HCT116 (cell line): ENCODE results near the gene MYOM1.

Source experiments
- EZH2 ChIP-seq: fragments of 200-600 bp; sonication (generic); IDR thresholded peaks from 2 replicates; pipeline ENCODE4 v1.6.1; 2017; ENCODE audit warnings: antibody characterized with exemption, mixed run types
- EZH2phosphoT487 ChIP-seq: fragments of 200-600 bp; IDR thresholded peaks from 2 replicates; pipeline ENCODE4 v1.6.1; 2018; ENCODE audit warnings: antibody characterized with exemption, borderline replicate concordance
- FOSL1 ChIP-seq: IDR thresholded peaks from 2 replicates; pipeline ENCODE4 v1.6.1; 2012; ENCODE audit warnings: low read depth
- JUND ChIP-seq: IDR thresholded peaks from 2 replicates; pipeline ENCODE4 v1.6.1; 2012
- POLR2A ChIP-seq: IDR thresholded peaks from 2 replicates; pipeline ENCODE4 v1.7.0; 2011; ENCODE audit warnings: borderline replicate concordance; ENCODE audit not compliant: insufficient read depth, insufficient read length; ENCODE audit errors: extremely low read depth
- POLR2AphosphoS5 ChIP-seq: IDR thresholded peaks from 2 replicates; pipeline ENCODE4 v1.6.1; 2011; ENCODE audit warnings: mild to moderate bottlenecking, low read depth, low read length, moderate library complexity
- RAD21 ChIP-seq: IDR thresholded peaks from 2 replicates; pipeline ENCODE4 v1.6.1; 2012; ENCODE audit warnings: low read depth, mild to moderate bottlenecking
- YY1 ChIP-seq: IDR thresholded peaks from 2 replicates; pipeline ENCODE4 v1.6.1; 2011; ENCODE audit warnings: low read length, low read depth, moderate library complexity, mild to moderate bottlenecking; ENCODE audit not compliant: insufficient replicate concordance; ENCODE audit errors: extremely low read depth
- ZNF274 ChIP-seq: fragments of 200-500 bp; sonication (Bioruptor generic); IDR thresholded peaks from 2 replicates; pipeline ENCODE4 v1.6.1; 2014; ENCODE audit warnings: mild to moderate bottlenecking, low read depth, low read length, inconsistent platforms
- TF ChIP-seq, protein P1 (sequence below), 3 experiments: fragments of 200-600 bp in 1 of 3; sonication (generic) in 1 of 3; IDR thresholded peaks in 2 of 3; conservative IDR thresholded peaks in 1 of 3; 2 replicates each; pipeline ENCODE4 v1.5.1; 2012 to 2017; ENCODE audit warnings: low read depth in 2 of 3, low read length in 2 of 3, antibody characterized with exemption in 1 of 3, borderline replicate concordance in 1 of 3, control low read depth in 1 of 3, mild to moderate bottlenecking in 1 of 3, mixed read lengths in 1 of 3, mixed run types in 1 of 3, moderate library complexity in 1 of 3; ENCODE audit not compliant: insufficient read depth in 1 of 3
- TF ChIP-seq, protein P2 (sequence below): IDR thresholded peaks from 2 replicates; pipeline ENCODE4 v1.6.1; 2012
- TF ChIP-seq, protein P3 (sequence below): IDR thresholded peaks from 2 replicates; pipeline ENCODE4 v1.6.1; 2012; ENCODE audit warnings: low read depth

DNA sequence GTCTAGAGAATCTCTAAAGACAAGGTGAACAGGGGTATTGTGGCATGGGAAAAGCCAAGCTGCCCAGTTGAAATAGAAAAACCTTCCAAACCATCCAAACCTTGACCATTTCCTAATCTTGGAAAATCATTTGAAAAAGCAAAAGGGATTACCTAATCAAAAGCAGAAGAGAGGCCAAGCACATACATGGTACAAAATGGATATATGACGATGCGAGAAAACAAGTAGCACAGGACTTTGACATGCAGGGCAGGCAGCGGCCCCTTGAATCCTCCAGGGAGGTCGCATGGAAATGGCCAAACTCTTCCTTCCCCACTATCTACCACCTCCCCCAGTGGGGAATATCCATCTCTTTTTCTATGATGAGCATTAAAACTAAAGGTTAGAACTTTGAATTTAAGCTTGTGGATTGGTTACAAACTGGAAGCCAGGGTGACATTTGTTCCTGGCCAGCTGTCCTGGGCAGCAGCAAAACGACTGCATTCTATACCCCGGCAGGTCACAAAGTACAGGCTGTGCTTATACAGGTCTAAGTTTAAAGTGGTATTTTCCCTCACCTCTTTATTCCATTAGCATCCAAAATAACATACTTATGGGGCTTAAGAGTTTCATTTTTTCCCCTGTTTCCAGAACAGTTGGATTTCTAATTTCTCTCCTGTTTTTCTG is 24.7 kb downstream of the MYOM1 start:
- TF ChIP-seq, protein P1, sequence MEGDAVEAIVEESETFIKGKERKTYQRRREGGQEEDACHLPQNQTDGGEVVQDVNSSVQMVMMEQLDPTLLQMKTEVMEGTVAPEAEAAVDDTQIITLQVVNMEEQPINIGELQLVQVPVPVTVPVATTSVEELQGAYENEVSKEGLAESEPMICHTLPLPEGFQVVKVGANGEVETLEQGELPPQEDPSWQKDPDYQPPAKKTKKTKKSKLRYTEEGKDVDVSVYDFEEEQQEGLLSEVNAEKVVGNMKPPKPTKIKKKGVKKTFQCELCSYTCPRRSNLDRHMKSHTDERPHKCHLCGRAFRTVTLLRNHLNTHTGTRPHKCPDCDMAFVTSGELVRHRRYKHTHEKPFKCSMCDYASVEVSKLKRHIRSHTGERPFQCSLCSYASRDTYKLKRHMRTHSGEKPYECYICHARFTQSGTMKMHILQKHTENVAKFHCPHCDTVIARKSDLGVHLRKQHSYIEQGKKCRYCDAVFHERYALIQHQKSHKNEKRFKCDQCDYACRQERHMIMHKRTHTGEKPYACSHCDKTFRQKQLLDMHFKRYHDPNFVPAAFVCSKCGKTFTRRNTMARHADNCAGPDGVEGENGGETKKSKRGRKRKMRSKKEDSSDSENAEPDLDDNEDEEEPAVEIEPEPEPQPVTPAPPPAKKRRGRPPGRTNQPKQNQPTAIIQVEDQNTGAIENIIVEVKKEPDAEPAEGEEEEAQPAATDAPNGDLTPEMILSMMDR (IDR thresholded peaks at IDR 0.05 in 2 of 3, conservative IDR thresholded peaks at IDR 0.05 in 1 of 3; ENCODE audit: borderline replicate concordance in 1 of 3, insufficient read depth in 1 of 3, low read depth in 2 of 3, low read length in 2 of 3), result no peak
- TF ChIP-seq JUND, result no peak
- TF ChIP-seq, protein P2, sequence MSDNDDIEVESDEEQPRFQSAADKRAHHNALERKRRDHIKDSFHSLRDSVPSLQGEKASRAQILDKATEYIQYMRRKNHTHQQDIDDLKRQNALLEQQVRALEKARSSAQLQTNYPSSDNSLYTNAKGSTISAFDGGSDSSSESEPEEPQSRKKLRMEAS, result no peak
- no peak for TF ChIP-seq YY1
- no peak for TF ChIP-seq POLR2AphosphoS5
- TF ChIP-seq FOSL1, result no peak
- TF ChIP-seq RAD21, result no peak
- no peak for TF ChIP-seq POLR2A
- TF ChIP-seq, protein P3, sequence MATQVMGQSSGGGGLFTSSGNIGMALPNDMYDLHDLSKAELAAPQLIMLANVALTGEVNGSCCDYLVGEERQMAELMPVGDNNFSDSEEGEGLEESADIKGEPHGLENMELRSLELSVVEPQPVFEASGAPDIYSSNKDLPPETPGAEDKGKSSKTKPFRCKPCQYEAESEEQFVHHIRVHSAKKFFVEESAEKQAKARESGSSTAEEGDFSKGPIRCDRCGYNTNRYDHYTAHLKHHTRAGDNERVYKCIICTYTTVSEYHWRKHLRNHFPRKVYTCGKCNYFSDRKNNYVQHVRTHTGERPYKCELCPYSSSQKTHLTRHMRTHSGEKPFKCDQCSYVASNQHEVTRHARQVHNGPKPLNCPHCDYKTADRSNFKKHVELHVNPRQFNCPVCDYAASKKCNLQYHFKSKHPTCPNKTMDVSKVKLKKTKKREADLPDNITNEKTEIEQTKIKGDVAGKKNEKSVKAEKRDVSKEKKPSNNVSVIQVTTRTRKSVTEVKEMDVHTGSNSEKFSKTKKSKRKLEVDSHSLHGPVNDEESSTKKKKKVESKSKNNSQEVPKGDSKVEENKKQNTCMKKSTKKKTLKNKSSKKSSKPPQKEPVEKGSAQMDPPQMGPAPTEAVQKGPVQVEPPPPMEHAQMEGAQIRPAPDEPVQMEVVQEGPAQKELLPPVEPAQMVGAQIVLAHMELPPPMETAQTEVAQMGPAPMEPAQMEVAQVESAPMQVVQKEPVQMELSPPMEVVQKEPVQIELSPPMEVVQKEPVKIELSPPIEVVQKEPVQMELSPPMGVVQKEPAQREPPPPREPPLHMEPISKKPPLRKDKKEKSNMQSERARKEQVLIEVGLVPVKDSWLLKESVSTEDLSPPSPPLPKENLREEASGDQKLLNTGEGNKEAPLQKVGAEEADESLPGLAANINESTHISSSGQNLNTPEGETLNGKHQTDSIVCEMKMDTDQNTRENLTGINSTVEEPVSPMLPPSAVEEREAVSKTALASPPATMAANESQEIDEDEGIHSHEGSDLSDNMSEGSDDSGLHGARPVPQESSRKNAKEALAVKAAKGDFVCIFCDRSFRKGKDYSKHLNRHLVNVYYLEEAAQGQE, result no peak
- TF ChIP-seq ZNF274, result no peak
- TF ChIP-seq EZH2phosphoT487, result no peak
- no peak for TF ChIP-seq EZH2
